OCI-LY3 (cell line): ENCODE measurements around the gene ZDHHC17.

Experiments
- H2AFZ ChIP-seq: fragments of 200-600, 300-600 bp; shearing (Covaris generic); 2 replicates; pipeline ENCODE4 v1.6.0; 2014; ENCODE audit warnings: antibody characterized with exemption, low read depth, low read length
- H3K27ac ChIP-seq: fragments of 200-600, 300-600 bp; sonication (generic); 2 replicates; pipeline ENCODE4 v1.5.1; 2014; ENCODE audit warnings: mild to moderate bottlenecking, low read length, moderate library complexity, mixed read lengths
- H3K27me3 ChIP-seq: fragments of 200-600, 300-600 bp; sonication (generic); 2 replicates; pipeline ENCODE4 v1.6.1; 2014; ENCODE audit warnings: low read depth, low read length, mixed read lengths
- H3K36me3 ChIP-seq: fragments of 200-600, 300-600 bp; sonication (generic); replicated peaks from 2 replicates; pipeline ENCODE3; 2014; ENCODE audit warnings: low read depth, low read length, mixed read lengths
- H3K4me1 ChIP-seq: fragments of 300-600, 200-600 bp; sonication (generic); 2 replicates; pipeline ENCODE4 v1.6.1; 2014; ENCODE audit warnings: low read length, mixed read lengths
- H3K4me2 ChIP-seq: fragments of 200-600, 300-600 bp; sonication (generic); 2 replicates; pipeline ENCODE4 v1.6.1; 2014; ENCODE audit warnings: low read length, mixed read lengths
- H3K4me3 ChIP-seq: fragments of 300-600, 200-600 bp; sonication (generic); 2 replicates; pipeline ENCODE4 v1.5.1; 2014; ENCODE audit warnings: antibody characterized with exemption, mild to moderate bottlenecking, low read length, moderate library complexity
- H3K79me2 ChIP-seq: fragments of 300-600, 200-600 bp; shearing (Covaris generic); 2 replicates; pipeline ENCODE4 v1.6.1; 2014; ENCODE audit warnings: mild to moderate bottlenecking, low read length, mixed read lengths
- H3K9ac ChIP-seq: fragments of 300-600, 200-600 bp; shearing (Covaris generic); 2 replicates; pipeline ENCODE4 v1.6.0; 2014; ENCODE audit warnings: mild to moderate bottlenecking, low read length, moderate library complexity
- H3K9me3 ChIP-seq: fragments of 200-600, 300-600 bp; shearing (Covaris generic); 2 replicates; pipeline ENCODE4 v1.6.1; 2014; ENCODE audit warnings: low read length, mixed read lengths; ENCODE audit not compliant: insufficient read depth
- H4K20me1 ChIP-seq: fragments of 200-600, 300-600 bp; sonication (generic); 2 replicates; pipeline ENCODE4 v1.6.1; 2016; ENCODE audit warnings: low read length, mixed read lengths; ENCODE audit not compliant: insufficient read depth
- CTCF ChIP-seq: fragments of 200-600, 300-600 bp; sonication (generic); IDR thresholded peaks from 2 replicates; pipeline ENCODE4 v1.5.1; 2014; ENCODE audit warnings: antibody characterized with exemption, low read length, low read depth
- EZH2phosphoT487 ChIP-seq: fragments of 200-600 bp; shearing (Covaris generic); IDR thresholded peaks from 2 replicates; pipeline ENCODE4 v1.6.1; 2018; ENCODE audit warnings: antibody characterized with exemption, mixed run types, low read depth

Gene ZDHHC17

GRCh38 chr12:76738824-76739579 is 24.9 kb upstream of the ZDHHC17 start:
- H3K27me3 ChIP-seq: no peaks in the 10 kb centered on the region
- H3K9ac ChIP-seq: no peak overlapping the region
- H3K4me3 ChIP-seq: no peak overlapping the region
- H3K79me2 ChIP-seq: no peaks in the 10 kb centered on the region
- H3K27ac ChIP-seq: no peak overlapping the region
- no peak overlapping the region for H3K4me2 ChIP-seq
- no peaks in the 10 kb centered on the region for H4K20me1 ChIP-seq
- H3K9me3 ChIP-seq: no peaks in the 10 kb centered on the region
- no peak overlapping the region for H2AFZ ChIP-seq
- H3K4me1 ChIP-seq: no peaks in the 10 kb centered on the region
- no peaks in the 10 kb centered on the region for H3K36me3 ChIP-seq
- no peak for TF ChIP-seq CTCF
- TF ChIP-seq EZH2phosphoT487: no peak

- Histone ChIP-seq H3K36me3 (no peaks in the 10 kb centered on the region), H3K4me3 (no peak overlapping the region), H3K4me1 (no peaks in the 10 kb centered on the region), H3K9me3 (no peaks in the 10 kb centered on the region), H3K4me2 (no peak overlapping the region), H2AFZ (no peak overlapping the region), H3K27ac (no peak overlapping the region), H3K79me2 (no peaks in the 10 kb centered on the region), H3K27me3 (no peaks in the 10 kb centered on the region), H3K9ac (no peak overlapping the region), H4K20me1 (no peaks in the 10 kb centered on the region)
- TF ChIP-seq EZH2phosphoT487 (no peak), CTCF (no peak)
These were observed 24.0 kb upstream of the ZDHHC17 start for GRCh38 chr12:76739896-76740295.

GRCh38 chr12:76740501-76740900 is 23.4 kb upstream of the ZDHHC17 start:
- H3K9me3 ChIP-seq: no peaks in the 10 kb centered on the region
- H4K20me1 ChIP-seq: no peaks in the 10 kb centered on the region
- H3K9ac ChIP-seq: no peak overlapping the region
- no peak overlapping the region for H2AFZ ChIP-seq
- H3K4me1 ChIP-seq: no peaks in the 10 kb centered on the region
- H3K4me2 ChIP-seq: no peak overlapping the region
- no peak overlapping the region for H3K27ac ChIP-seq
- no peaks in the 10 kb centered on the region for H3K36me3 ChIP-seq
- no peaks in the 10 kb centered on the region for H3K27me3 ChIP-seq
- no peaks in the 10 kb centered on the region for H3K79me2 ChIP-seq
- TF ChIP-seq CTCF: no peak
- TF ChIP-seq EZH2phosphoT487: no peak
- no peak overlapping the region for H3K4me3 ChIP-seq

- Histone ChIP-seq H4K20me1 (no peaks in the 10 kb centered on the region), H3K9me3 (no peaks in the 10 kb centered on the region), H3K27me3 (no peaks in the 10 kb centered on the region), H3K9ac (no peak overlapping the region), H2AFZ (no peak overlapping the region), H3K4me3 (no peak overlapping the region), H3K79me2 (no peaks in the 10 kb centered on the region), H3K27ac (no peak overlapping the region), H3K36me3 (no peaks in the 10 kb centered on the region), H3K4me1 (peaks cover 6% of the 10 kb centered on the region; the same call in 1 of the 2 replicates), H3K4me2 (no peak overlapping the region)
- no peak for TF ChIP-seq CTCF
- no peak for TF ChIP-seq EZH2phosphoT487
These were observed 18.6 kb upstream of the ZDHHC17 start for GRCh38 chr12:76745343-76745742.
